Measurements from ENCODE around the gene ZNF467.

DNA sequence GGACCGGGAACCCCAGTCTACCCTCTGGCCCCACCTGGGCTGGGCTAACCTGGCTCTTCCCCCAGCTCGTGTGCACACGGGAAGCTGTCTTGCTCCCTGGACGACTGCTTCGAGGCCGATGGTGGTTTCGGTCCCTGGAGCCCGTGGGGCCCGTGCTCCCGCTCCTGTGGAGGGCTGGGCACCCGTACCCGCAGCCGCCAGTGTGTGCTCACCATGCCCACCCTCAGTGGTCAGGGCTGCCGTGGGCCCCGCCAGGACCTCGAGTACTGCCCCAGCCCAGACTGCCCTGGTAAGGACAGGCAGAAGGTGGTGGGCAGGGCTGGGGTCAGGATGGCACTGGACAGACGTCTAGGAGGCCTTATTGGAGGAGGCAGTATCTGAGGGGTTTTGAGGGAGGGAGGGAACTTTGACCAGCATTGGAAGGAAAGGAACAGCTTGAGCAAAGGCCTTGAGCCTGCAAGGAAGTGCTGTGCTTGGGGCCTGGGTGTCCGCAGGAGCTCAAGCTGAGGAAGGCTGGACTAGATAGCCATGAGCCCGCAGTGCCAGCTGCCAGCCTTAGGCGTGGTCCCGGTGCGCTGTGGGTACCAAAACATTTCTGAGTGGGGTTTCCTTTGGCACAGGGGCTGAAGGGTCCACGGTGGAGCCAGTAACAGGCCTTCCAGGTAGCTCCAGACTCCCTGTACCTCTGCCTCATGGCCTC, 44.6 kb upstream of the ZNF467 start:
- TF ChIP-seq, protein P1, sequence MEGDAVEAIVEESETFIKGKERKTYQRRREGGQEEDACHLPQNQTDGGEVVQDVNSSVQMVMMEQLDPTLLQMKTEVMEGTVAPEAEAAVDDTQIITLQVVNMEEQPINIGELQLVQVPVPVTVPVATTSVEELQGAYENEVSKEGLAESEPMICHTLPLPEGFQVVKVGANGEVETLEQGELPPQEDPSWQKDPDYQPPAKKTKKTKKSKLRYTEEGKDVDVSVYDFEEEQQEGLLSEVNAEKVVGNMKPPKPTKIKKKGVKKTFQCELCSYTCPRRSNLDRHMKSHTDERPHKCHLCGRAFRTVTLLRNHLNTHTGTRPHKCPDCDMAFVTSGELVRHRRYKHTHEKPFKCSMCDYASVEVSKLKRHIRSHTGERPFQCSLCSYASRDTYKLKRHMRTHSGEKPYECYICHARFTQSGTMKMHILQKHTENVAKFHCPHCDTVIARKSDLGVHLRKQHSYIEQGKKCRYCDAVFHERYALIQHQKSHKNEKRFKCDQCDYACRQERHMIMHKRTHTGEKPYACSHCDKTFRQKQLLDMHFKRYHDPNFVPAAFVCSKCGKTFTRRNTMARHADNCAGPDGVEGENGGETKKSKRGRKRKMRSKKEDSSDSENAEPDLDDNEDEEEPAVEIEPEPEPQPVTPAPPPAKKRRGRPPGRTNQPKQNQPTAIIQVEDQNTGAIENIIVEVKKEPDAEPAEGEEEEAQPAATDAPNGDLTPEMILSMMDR (conservative IDR thresholded peaks at IDR 0.05; ENCODE audit: low read depth in 2 of 2), result no peak
- TF ChIP-seq POLR2AphosphoS5 (IDR thresholded peaks at IDR 0.05; ENCODE audit: low read depth) (no peak), CREB1 (CRISPR knock-in tag; IDR thresholded peaks at IDR 0.05; ENCODE audit: low read depth) (no peak), EZH2phosphoT487 (IDR thresholded peaks at IDR 0.05; ENCODE audit: unreplicated experiment) (no peak), EZH2 (IDR thresholded peaks at IDR 0.05; ENCODE audit: low read depth, unreplicated experiment) (no peak), REST (IDR thresholded peaks at IDR 0.05; ENCODE audit: unreplicated experiment) (no peak), STAT1 (IDR thresholded peaks at IDR 0.05; ENCODE audit: unreplicated experiment) (no peak), ETS1 (IDR thresholded peaks at IDR 0.05) (no peak), ZNF114 (CRISPR knock-in tag; IDR thresholded peaks at IDR 0.05) (no peak), JUNB (IDR thresholded peaks at IDR 0.05; ENCODE audit: unreplicated experiment) (no peak), ZNF331 (CRISPR knock-in tag; IDR thresholded peaks at IDR 0.05; ENCODE audit: low read depth) (no peak)
- TF ChIP-seq, protein P2, sequence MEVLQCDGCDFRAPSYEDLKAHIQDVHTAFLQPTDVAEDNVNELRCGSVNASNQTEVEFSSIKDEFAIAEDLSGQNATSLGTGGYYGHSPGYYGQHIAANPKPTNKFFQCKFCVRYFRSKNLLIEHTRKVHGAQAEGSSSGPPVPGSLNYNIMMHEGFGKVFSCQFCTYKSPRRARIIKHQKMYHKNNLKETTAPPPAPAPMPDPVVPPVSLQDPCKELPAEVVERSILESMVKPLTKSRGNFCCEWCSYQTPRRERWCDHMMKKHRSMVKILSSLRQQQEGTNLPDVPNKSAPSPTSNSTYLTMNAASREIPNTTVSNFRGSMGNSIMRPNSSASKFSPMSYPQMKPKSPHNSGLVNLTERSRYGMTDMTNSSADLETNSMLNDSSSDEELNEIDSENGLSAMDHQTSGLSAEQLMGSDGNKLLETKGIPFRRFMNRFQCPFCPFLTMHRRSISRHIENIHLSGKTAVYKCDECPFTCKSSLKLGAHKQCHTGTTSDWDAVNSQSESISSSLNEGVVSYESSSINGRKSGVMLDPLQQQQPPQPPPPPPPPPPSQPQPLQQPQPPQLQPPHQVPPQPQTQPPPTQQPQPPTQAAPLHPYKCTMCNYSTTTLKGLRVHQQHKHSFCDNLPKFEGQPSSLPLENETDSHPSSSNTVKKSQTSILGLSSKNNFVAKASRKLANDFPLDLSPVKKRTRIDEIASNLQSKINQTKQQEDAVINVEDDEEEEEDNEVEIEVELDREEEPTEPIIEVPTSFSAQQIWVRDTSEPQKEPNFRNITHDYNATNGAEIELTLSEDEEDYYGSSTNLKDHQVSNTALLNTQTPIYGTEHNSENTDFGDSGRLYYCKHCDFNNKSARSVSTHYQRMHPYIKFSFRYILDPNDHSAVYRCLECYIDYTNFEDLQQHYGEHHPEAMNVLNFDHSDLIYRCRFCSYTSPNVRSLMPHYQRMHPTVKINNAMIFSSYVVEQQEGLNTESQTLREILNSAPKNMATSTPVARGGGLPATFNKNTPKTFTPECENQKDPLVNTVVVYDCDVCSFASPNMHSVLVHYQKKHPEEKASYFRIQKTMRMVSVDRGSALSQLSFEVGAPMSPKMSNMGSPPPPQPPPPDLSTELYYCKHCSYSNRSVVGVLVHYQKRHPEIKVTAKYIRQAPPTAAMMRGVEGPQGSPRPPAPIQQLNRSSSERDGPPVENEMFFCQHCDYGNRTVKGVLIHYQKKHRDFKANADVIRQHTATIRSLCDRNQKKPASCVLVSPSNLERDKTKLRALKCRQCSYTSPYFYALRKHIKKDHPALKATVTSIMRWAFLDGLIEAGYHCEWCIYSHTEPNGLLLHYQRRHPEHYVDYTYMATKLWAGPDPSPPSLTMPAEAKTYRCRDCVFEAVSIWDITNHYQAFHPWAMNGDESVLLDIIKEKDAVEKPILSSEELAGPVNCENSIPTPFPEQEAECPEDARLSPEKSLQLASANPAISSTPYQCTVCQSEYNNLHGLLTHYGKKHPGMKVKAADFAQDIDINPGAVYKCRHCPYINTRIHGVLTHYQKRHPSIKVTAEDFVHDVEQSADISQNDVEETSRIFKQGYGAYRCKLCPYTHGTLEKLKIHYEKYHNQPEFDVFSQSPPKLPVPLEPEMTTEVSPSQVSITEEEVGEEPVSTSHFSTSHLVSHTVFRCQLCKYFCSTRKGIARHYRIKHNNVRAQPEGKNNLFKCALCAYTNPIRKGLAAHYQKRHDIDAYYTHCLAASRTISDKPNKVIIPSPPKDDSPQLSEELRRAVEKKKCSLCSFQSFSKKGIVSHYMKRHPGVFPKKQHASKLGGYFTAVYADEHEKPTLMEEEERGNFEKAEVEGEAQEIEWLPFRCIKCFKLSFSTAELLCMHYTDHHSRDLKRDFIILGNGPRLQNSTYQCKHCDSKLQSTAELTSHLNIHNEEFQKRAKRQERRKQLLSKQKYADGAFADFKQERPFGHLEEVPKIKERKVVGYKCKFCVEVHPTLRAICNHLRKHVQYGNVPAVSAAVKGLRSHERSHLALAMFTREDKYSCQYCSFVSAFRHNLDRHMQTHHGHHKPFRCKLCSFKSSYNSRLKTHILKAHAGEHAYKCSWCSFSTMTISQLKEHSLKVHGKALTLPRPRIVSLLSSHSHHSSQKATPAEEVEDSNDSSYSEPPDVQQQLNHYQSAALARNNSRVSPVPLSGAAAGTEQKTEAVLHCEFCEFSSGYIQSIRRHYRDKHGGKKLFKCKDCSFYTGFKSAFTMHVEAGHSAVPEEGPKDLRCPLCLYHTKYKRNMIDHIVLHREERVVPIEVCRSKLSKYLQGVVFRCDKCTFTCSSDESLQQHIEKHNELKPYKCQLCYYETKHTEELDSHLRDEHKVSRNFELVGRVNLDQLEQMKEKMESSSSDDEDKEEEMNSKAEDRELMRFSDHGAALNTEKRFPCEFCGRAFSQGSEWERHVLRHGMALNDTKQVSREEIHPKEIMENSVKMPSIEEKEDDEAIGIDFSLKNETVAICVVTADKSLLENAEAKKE (CRISPR knock-in tag; IDR thresholded peaks at IDR 0.05), result no peak
